AG09309 (cell line): ENCODE measurements around the gene SPI1.

Experiments
- DNase-seq: peaks from one replicate; pipeline ENCODE4 v3.0.0-alpha.2; 2010; ENCODE audit warnings: low read depth
- H3K4me3 ChIP-seq: 2 replicates; pipeline ENCODE4 v1.5.1; 2011; ENCODE audit warnings: mild to moderate bottlenecking, low read depth, low read length, moderate library complexity; ENCODE audit not compliant: control insufficient read depth
- TF ChIP-seq, protein P1 (sequence below): IDR thresholded peaks from 2 replicates; pipeline ENCODE4 v1.5.1; 2011; ENCODE audit warnings: mild to moderate bottlenecking, low read depth, low read length, inconsistent platforms; ENCODE audit not compliant: insufficient read depth, control insufficient read depth; ENCODE audit errors: missing control alignments

SPI1 gene

DNA sequence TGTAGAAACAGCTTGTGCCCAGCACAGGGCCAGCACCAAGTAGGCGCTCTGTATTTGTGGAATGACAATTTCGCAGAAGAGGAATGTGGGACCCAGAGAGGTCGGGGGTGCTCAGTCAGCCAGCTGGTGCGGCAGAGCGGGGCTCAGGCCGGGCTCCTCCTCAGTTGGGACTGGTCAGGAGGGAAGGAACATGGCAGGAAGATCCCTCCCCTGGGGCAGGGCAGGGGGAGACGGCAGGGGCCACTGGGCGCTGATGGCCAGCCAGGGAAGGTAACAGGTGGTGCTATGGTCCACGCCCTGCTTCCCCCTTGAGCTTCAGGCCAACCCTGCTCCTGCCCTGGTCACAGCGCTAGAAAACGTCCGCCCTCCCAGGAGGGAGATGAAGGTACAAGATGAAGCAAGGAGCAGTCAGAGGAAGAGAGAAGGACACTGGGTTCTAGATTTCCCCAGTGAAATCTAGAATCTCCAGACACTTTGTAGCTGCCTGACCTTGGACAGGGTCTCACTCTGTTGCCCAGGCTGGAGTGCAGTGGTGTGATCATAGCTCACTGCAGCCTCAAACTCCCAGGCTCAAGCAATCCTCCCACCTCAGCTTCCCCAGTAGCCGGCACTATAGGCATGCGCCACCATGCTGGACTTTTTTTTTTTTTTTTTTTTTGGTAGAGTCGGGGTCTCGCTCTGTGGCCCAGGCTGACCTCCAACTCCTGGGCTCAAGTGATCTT is 13.5 kb upstream of the SPI1 start:
- H3K4me3 ChIP-seq: no peak overlapping the region
- TF ChIP-seq, protein P1, sequence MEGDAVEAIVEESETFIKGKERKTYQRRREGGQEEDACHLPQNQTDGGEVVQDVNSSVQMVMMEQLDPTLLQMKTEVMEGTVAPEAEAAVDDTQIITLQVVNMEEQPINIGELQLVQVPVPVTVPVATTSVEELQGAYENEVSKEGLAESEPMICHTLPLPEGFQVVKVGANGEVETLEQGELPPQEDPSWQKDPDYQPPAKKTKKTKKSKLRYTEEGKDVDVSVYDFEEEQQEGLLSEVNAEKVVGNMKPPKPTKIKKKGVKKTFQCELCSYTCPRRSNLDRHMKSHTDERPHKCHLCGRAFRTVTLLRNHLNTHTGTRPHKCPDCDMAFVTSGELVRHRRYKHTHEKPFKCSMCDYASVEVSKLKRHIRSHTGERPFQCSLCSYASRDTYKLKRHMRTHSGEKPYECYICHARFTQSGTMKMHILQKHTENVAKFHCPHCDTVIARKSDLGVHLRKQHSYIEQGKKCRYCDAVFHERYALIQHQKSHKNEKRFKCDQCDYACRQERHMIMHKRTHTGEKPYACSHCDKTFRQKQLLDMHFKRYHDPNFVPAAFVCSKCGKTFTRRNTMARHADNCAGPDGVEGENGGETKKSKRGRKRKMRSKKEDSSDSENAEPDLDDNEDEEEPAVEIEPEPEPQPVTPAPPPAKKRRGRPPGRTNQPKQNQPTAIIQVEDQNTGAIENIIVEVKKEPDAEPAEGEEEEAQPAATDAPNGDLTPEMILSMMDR: no peak
- no peak for DNase-seq

DNA sequence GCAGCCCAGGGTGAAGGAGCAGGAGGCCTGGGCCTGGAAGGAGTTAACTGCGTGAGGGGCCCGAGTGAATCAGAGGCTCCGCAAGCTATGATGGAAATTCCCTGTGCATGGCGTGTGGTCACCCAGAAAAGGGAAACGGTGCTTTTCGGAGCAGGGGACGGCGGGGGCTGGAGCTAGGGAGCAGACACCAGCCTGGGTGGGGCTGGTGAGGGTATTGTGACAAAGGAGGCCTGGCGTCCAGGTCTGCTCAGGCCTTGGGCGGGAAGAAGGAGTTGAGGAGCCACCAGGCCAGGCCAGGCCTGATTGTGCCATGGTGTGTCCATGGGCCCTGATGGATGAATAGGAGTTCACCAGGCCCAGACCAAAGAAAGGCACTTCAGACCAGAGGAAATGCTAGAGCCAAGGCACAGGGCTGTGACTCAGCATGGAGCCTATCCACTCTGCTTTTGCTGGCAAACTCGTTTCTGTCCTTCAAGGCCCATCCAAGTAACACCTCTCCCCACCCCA is 12.8 kb upstream of the SPI1 start:
- no peak for DNase-seq
- no peak overlapping the region for H3K4me3 ChIP-seq
- TF ChIP-seq, protein P1: no peak

GRCh38 chr11:47390422-47390760 is 12.0 kb upstream of the SPI1 start:
- no peak for DNase-seq
- H3K4me3 ChIP-seq: no peak overlapping the region
- TF ChIP-seq, protein P1: no peak

DNA sequence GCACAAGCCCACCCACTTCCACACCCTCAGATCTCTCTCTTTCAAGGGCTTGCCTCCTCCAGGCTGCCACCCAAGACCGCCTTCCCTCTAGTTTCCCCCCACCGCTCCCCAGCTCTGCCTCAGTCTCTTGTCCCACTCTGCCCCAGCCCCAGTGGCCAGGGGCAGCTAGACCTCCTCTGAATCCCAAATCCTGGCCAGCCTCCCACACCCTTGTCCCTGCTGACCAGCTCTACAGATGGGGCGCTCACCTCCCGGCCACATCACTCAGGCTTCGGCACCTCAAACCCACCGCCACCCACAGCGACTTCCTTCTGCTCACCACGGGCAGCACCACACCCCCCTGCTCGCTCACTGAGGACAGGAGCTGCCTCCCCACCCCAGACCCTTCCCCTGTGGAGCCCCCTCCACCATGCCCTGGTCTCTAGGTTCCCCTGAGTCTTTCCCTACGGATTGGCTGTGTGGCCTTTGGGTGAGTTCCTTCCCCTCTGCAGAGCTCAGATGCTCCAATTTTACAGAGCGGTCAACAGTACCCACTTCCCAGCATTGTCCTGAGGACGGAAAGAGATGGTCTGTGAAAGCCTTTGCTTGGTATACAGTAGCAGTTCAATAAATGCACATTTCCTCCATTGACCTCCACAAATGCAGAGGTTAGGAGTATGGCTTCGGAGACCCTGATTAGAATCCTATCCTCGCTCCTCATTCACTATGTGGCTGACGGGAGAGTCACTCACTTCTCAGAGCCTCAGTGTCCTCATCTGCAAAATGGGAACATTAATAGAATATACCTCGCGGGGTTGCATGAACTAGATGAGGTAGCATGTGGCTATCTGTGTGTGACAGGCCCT is 11.5 kb upstream of the SPI1 start:
- no peak overlapping the region for H3K4me3 ChIP-seq
- TF ChIP-seq, protein P1: no peak
- no peak for DNase-seq

- TF ChIP-seq, protein P1: no peak
- H3K4me3 ChIP-seq: no peak overlapping the region
- DNase-seq: no peak
Observed at GRCh38 chr11:47388697-47389576, 10.6 kb upstream of the SPI1 start.
